ENCODE data around the gene EFNA5.

Gene EFNA5

GRCh38 chr5:107414802-107415201 lies 255.9 kb downstream of the EFNA5 start:
- no peak for DNase-seq

GRCh38 chr5:107413754-107414153 lies 257.0 kb downstream of the EFNA5 start:
- no peak for DNase-seq

- no peak for DNase-seq
Observed at GRCh38 chr5:107408564-107408963, 262.2 kb downstream of the EFNA5 start.

- no peak for DNase-seq
Observed at GRCh38 chr5:107407713-107408298, 262.9 kb downstream of the EFNA5 start.

GRCh38 chr5:107404595-107405374 lies 266.0 kb downstream of the EFNA5 start:
- DNase-seq: no peak

GRCh38 chr5:107403228-107403953 lies 267.3 kb downstream of the EFNA5 start:
- DNase-seq: no peak

GRCh38 chr5:107402434-107403227 lies 268.1 kb downstream of the EFNA5 start:
- no peak for DNase-seq

GRCh38 chr5:107401470-107402122 lies 269.1 kb downstream of the EFNA5 start:
- DNase-seq: no peak

GRCh38 chr5:107400328-107400727 lies 270.4 kb downstream of the EFNA5 start:
- no peak for DNase-seq

- no peak for DNase-seq
Observed at GRCh38 chr5:107398703-107399102, 272.0 kb downstream of the EFNA5 start.

- no peak for DNase-seq
Observed at GRCh38 chr5:107396351-107396690, 274.4 kb downstream of the EFNA5 start.

- no peak for DNase-seq
Observed at GRCh38 chr5:107395632-107396350, 274.9 kb downstream of the EFNA5 start.

GRCh38 chr5:107393851-107394250 lies 276.9 kb downstream of the EFNA5 start:
- DNase-seq: no peak

GRCh38 chr5:107391787-107392186 lies 278.9 kb downstream of the EFNA5 start:
- no peak for DNase-seq

- no peak for DNase-seq
Observed at GRCh38 chr5:107389775-107390148, 281.0 kb downstream of the EFNA5 start.

GRCh38 chr5:107389130-107389774 lies 281.5 kb downstream of the EFNA5 start:
- no peak for DNase-seq

- no peak for DNase-seq
Observed at GRCh38 chr5:107388141-107388861, 282.4 kb downstream of the EFNA5 start.

GRCh38 chr5:107387526-107388140 lies 283.1 kb downstream of the EFNA5 start:
- DNase-seq: no peak

- no peak for DNase-seq
Observed at GRCh38 chr5:107385708-107386107, 285.0 kb downstream of the EFNA5 start.

GRCh38 chr5:107384256-107384655 lies 286.5 kb downstream of the EFNA5 start:
- DNase-seq: no peak

All from DMS79 (cell line).